Measurements from ENCODE around the gene B3GALT6. TPM values are rescaled to one million over a fixed set of nuclear protein-coding genes. Genes with fewer than 3 reads are reported as not detected.

Gene B3GALT6
- total and polyA plus RNA-seq, 2 experiments from 2014 or later: 6.5 to 52.5 TPM

- no peaks in the 10 kb centered on the region for H3F3A ChIP-seq (ENCODE audit: insufficient read depth)
- no peaks in the 10 kb centered on the region for H3K9me3 ChIP-seq (ENCODE audit: low read depth)
- H3K4me2 ChIP-seq (ENCODE audit: unreplicated experiment): peak within 1 kb of the TSS; percentile 78
- peak within 1 kb of the TSS; percentile 72 for H2AFZ ChIP-seq
- H3K4me3 ChIP-seq: peak within 1 kb of the TSS; percentile 96
- no peaks in the 10 kb centered on the region for H3K27me3 ChIP-seq (replicated peaks; ENCODE audit: insufficient read depth)
- peak; percentile 96 for DNase-seq
- peak within 1 kb of the TSS; percentile 72 for H3K27ac ChIP-seq
- peak within 1 kb of the TSS; percentile 96 for H3K9ac ChIP-seq
- no peaks in the 10 kb centered on the region for H3K9me2 ChIP-seq (ENCODE audit: insufficient read depth)
- TF ChIP-seq EZH2phosphoT487 (IDR thresholded peaks at IDR 0.05; ENCODE audit: insufficient read depth, low read depth) (no peak), EZH2 (IDR thresholded peaks at IDR 0.05; ENCODE audit: insufficient read depth, poor library complexity, severe bottlenecking) (no peak)
- no peaks in the 10 kb centered on the region for H4K20me1 ChIP-seq (ENCODE audit: insufficient read depth)
- 1 to 4% methylated on average over 40 to 50 of the region's 105 CpGs for WGBS, 2 experiments (ENCODE audit: low coverage in 1 of 2, low lambda C conversion rate in 2 of 2, missing lambda C conversion rate in 2 of 2)
- H3K79me2 ChIP-seq (ENCODE audit: insufficient read depth): peaks cover 48% of the 10 kb centered on the region
- in situ Hi-C loops (cut with MboI): no loop called here
- H3K4me1 ChIP-seq (ENCODE audit: insufficient read depth): peaks cover 26% of the 10 kb centered on the region
- no peaks in the 10 kb centered on the region for H3K36me3 ChIP-seq (ENCODE audit: low read depth)
Observed at GRCh38 chr1:1273512-1274298, 41.7 kb downstream of the B3GALT6 start, which contains the start of gene UBE2J2. TSS of gene UBE2J2 (minus strand) at chr1:1273854. CDS start at chr1:1267992, 5,862 bp downstream.

GRCh38 chr1:1274299-1274930 is 42.4 kb downstream of the B3GALT6 start:
- Histone ChIP-seq H2AFZ (peak overlapping the region; percentile 72), H3K36me3 (ENCODE audit: low read depth) (no peaks in the 10 kb centered on the region), H3K79me2 (ENCODE audit: insufficient read depth) (peaks cover 41% of the 10 kb centered on the region), H4K20me1 (ENCODE audit: insufficient read depth) (no peaks in the 10 kb centered on the region), H3K9ac (peak overlapping the region; percentile 96), H3K4me2 (ENCODE audit: unreplicated experiment) (peak overlapping the region; percentile 73), H3K9me3 (ENCODE audit: low read depth) (no peaks in the 10 kb centered on the region), H3K9me2 (ENCODE audit: insufficient read depth) (no peaks in the 10 kb centered on the region), H3K27ac (no peak overlapping the region), H3K27me3 (replicated peaks; ENCODE audit: insufficient read depth) (no peaks in the 10 kb centered on the region), H3K4me3 (peak overlapping the region; percentile 96), H3F3A (ENCODE audit: insufficient read depth) (no peaks in the 10 kb centered on the region), H3K4me1 (ENCODE audit: insufficient read depth) (peaks cover 26% of the 10 kb centered on the region)
- 15 to 16% methylated on average over 31 of the region's 31 CpGs for WGBS, 2 experiments (ENCODE audit: low coverage in 1 of 2, low lambda C conversion rate in 2 of 2, missing lambda C conversion rate in 2 of 2)
- in situ Hi-C loops (cut with MboI): no loop called here
- TF ChIP-seq EZH2 (IDR thresholded peaks at IDR 0.05; ENCODE audit: insufficient read depth, poor library complexity, severe bottlenecking): no peak
- TF ChIP-seq EZH2phosphoT487 (IDR thresholded peaks at IDR 0.05; ENCODE audit: insufficient read depth, low read depth): no peak
- no peak for DNase-seq

GRCh38 chr1:1274931-1275431 is 42.9 kb downstream of the B3GALT6 start:
- peak overlapping the region; percentile 73 for H3K4me2 ChIP-seq (ENCODE audit: unreplicated experiment)

GRCh38 chr1:1275836-1276235 is 43.8 kb downstream of the B3GALT6 start:
- in situ Hi-C loops (cut with MboI): no loop called here
- DNase-seq: no peak
- Histone ChIP-seq H3K36me3 (ENCODE audit: low read depth) (no peaks in the 10 kb centered on the region), H3F3A (ENCODE audit: insufficient read depth) (no peaks in the 10 kb centered on the region), H4K20me1 (ENCODE audit: insufficient read depth) (no peaks in the 10 kb centered on the region), H3K27me3 (replicated peaks; ENCODE audit: insufficient read depth) (no peaks in the 10 kb centered on the region), H3K4me2 (ENCODE audit: unreplicated experiment) (no peak overlapping the region), H3K27ac (no peak overlapping the region), H3K9me2 (ENCODE audit: insufficient read depth) (no peaks in the 10 kb centered on the region), H3K4me3 (no peak overlapping the region), H3K9me3 (ENCODE audit: low read depth) (no peaks in the 10 kb centered on the region), H3K79me2 (ENCODE audit: insufficient read depth) (peaks cover 26% of the 10 kb centered on the region), H2AFZ (no peak overlapping the region), H3K9ac (no peak overlapping the region), H3K4me1 (ENCODE audit: insufficient read depth) (peaks cover 18% of the 10 kb centered on the region)
- WGBS, 2 experiments (ENCODE audit: low coverage in 1 of 2, low lambda C conversion rate in 2 of 2, missing lambda C conversion rate in 2 of 2): 89 to 91% methylated on average over 9 of the region's 9 CpGs
- no peak for TF ChIP-seq EZH2phosphoT487 (IDR thresholded peaks at IDR 0.05; ENCODE audit: insufficient read depth, low read depth)
- no peak for TF ChIP-seq EZH2 (IDR thresholded peaks at IDR 0.05; ENCODE audit: insufficient read depth, poor library complexity, severe bottlenecking)

More at GRCh38 chr1:1274931-1275431, 42.9 kb downstream of the B3GALT6 start:
- Histone ChIP-seq H3K4me3 (no peak overlapping the region; the same call in 1 of the 2 replicates), H4K20me1 (ENCODE audit: insufficient read depth) (no peaks in the 10 kb centered on the region), H3K4me1 (ENCODE audit: insufficient read depth) (peaks cover 26% of the 10 kb centered on the region), H3K9me2 (ENCODE audit: insufficient read depth) (no peaks in the 10 kb centered on the region), H2AFZ (peak overlapping the region; percentile 72; the same call in 1 of the 2 replicates), H3K27ac (no peak overlapping the region), H3K9me3 (ENCODE audit: low read depth) (no peaks in the 10 kb centered on the region), H3F3A (ENCODE audit: insufficient read depth) (no peaks in the 10 kb centered on the region), H3K9ac (0 out of 2 replicates have a peak overlapping the region, but pooled peaks have one; percentile 96), H3K36me3 (ENCODE audit: low read depth) (no peaks in the 10 kb centered on the region), H3K27me3 (replicated peaks; ENCODE audit: insufficient read depth) (no peaks in the 10 kb centered on the region), H3K79me2 (ENCODE audit: insufficient read depth) (peaks cover 35% of the 10 kb centered on the region)
- TF ChIP-seq EZH2phosphoT487 (IDR thresholded peaks at IDR 0.05; ENCODE audit: insufficient read depth, low read depth) (no peak), EZH2 (IDR thresholded peaks at IDR 0.05; ENCODE audit: insufficient read depth, poor library complexity, severe bottlenecking) (no peak)
- in situ Hi-C loops (cut with MboI): no loop called here
- no peak for DNase-seq
- 79 to 84% methylated on average over 12 to 15 of the region's 15 CpGs for WGBS, 2 experiments (ENCODE audit: low coverage in 1 of 2, low lambda C conversion rate in 2 of 2, missing lambda C conversion rate in 2 of 2)
